HG02938 (cell line): ENCODE measurements around the gene SLC66A3.
"Not testable (repeated sequence)": the region's sequence is repeated elsewhere in the genome, so short reads cannot be mapped to it uniquely, and the experiment has no call there.

Experiments used
- ATAC-seq: cut with Tn5 transposase; IDR thresholded peaks from one replicate; pipeline ENCODE4 v1.9.1; 2021; ENCODE audit warnings: mild to moderate bottlenecking, moderate library complexity; ENCODE audit not compliant: unreplicated experiment

Gene SLC66A3

DNA sequence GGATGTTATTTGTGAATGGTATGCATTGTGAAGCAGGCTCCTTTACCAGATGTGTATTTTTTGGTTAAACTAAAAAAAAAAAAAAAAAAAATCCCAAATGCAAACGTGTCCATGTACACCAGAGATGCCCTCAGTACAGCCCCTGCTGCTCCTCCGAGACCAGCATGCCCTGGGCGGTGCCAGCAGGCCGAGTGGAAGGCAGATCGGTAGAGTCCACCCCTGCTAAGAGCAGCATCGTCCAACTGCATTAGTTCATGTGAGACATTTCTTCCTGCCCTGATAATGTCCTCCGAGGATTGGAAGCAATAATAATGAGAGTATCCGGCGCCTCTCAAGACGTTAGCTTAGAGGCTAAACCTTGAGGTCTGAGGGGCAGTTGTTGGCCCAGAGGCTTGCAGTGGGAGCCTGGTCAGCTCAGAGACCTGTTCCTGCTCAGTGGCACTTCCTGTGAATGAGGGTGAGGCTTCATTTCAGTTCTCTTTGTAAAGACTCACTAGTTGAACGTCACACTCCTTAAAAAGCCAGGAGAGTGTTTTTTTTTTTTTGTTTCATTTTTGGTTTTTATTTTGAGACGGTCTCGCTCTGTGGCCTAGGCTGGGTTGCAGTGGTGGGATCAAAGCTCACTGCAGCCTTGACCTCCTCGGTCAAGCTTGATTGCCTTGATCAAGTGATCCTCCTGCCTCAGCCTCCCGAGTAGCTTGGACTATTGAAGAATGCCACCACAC, 5.6 kb downstream of the SLC66A3 start:
- ATAC-seq: peak; percentile 68

DNA sequence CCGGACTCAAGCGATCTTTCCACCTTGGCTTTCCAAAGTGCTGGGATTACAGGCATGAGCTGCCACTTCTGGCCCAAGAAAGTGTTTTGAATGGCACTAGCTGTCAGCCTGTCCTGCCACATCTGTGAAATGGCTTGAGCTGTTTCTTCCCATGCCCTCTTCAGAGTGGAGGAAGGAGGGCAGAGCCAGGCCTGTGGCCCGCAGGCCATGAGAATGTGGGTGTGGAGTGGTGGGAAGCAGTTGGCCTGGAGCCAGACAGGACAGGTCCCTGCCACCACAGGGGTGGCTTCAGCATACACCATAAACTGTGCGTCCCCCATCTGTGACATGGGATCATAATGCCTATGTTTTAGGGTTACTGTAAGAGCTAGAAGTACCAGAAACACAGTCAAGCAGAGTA, 6.5 kb downstream of the SLC66A3 start:
- no peak for ATAC-seq

DNA sequence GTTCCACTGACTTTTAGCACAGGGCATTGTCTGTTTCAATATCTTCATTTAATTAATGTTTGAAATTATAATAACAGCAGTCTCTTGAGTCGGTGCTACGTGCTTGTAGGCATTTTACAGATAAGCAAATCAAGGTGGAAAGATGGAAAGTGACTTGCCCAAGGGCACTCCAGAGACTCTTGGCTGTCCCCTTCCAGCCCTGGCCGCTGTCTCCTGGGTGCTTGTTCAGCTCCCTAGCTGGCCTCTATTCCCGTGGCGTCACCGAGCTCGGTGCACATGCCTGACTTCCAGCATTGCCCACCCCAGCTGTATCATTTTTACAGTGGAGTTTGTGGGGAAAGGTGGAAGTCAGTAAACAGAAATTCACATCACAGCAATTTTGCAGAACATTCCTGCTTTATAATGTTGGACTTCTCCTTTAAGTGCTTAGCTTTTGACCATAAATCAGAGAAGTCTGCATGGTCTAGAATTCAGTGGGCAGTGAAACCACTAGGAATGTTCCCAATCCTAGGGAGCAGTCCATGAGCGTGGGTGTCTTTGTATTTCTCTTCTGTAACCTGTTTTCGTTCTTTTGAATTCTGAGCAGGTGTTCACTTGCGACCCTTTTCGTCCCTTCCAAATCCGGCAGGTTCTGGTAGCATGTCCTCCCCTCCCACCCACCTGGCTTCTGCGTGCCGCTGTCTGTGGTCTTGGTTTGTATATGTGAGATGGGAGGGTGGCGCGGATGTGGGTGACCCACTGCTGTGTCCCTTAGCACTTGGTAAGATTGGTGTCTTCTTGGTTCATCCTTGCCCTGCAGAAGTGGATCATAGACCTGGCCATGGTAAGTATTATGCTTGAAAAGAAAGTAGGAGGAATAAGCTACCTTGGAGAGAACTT, 8.4 kb downstream of the SLC66A3 start:
- no peak for ATAC-seq

DNA sequence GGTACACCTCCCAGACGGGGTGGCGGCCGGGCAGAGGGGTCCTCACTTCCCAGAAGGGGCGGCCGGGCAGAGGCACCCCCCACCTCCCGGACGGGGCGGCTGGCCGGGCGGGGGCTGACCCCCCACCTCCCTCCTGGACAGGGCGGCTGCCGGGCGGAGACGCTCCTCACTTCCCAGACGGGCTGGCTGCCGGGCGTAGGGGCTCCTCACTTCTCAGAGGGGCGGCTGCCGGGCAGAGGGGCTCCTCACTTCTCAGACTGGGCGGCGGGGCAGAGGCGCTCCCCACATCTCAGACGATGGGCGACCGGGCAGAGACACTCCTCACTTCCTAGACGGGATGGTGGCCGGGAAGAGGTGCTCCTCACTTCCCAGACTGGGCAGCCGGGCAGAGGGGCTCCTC, 9.8 kb downstream of the SLC66A3 start:
- ATAC-seq: not testable (repeated sequence)

DNA sequence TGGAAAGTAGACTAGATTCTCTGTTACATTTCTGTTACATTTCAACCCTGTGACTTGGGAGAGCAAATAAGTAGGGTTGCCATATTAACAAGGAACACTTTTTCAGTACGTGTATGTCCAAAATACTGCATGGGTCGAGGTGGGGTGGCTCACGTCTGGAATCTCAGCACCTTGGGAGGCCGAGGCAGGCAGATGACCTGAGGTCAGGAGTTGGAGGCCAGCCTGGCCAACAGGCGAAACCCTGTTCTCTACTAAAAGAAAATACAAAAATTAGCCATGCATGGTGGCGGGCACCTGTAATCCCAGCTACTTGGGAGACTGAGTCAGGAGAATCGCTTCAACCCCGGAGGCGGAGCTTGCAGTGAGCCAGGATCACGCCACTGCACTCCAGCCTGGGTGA, 11.2 kb downstream of the SLC66A3 start:
- no peak for ATAC-seq

DNA sequence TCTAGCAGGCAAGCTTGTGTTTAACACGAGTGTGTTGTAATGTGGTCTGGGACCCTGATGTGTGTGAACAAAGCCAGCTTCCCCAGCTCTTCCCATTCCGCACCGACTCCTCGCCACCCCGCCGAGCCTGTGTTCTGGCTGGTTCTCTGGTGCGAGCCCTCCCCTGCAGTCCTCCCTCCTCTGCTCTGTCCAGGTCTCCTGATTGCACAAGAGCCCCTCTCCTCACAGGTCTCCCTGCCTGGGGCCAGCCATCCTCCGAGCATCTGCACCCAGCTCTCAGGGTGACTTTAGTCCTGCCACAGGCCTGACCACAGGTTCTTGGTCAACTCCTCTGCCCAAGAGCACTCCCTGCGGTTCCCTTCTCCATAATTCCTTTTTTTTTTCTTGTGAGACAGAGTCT, 13.2 kb downstream of the SLC66A3 start:
- ATAC-seq: no peak

DNA sequence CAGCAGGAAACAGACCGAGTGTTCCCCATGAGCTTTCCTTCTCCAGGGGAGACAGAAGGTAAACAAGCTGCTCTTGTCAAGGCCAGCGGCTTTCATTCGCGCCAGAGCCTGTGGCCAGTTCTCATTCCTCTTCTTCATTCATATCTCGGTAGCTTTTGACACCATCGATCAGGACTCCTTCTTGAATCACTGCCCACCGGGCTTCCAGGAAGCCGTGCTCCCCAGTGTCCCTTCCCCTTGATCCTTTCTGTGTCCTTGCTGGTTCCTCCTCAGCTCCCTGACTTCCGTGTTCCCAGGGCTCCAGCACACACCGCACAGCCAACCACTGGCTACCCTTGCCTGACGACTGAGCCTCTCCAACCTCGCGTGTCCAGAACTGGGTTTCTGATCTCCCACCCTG, 14.1 kb downstream of the SLC66A3 start:
- no peak for ATAC-seq

DNA sequence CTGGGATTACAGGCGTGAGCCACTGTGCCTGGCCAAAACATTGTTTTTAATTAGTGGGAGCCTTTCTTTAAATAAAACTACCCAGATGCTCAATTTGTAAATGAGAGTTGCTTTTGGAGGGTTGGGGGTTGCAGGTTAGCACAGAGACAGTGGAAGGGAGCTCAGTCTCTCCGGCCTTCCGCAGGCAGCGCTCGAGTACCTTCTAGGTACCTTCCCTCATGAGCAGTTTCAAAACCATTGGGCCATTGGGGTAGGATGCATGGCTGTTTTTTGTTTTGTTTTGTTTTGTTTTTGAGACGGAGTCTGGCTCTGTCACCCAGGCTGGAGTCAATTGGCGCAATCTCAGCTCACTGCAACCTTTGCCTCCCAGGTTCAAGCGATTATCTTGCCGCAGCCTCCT, 19.0 kb downstream of the SLC66A3 start:
- ATAC-seq: no peak

DNA sequence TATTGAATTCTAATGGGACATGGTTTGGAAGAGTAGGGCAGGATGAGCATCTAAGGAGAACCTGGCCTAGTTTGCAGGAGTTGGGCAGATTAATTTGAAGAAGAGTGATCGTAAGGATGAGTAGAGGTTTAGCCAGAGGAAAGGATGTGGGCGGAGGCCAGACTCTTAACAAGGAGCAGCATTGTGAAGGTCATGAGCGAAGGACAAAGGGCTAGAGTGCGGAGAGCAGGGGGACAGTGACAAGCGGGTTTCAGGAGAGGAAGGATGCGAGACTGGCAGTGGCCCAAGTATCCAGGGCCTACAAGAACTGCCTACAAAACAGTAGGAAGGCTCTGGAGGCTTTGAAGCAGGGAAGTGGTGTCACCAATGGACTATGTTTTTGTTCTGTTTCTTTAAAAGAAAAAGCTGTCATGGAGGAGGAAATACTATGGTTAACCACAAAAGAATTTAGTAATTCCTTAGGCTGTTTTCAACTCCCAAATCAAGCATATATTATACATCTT, 20.1 kb downstream of the SLC66A3 start:
- ATAC-seq: no peak

DNA sequence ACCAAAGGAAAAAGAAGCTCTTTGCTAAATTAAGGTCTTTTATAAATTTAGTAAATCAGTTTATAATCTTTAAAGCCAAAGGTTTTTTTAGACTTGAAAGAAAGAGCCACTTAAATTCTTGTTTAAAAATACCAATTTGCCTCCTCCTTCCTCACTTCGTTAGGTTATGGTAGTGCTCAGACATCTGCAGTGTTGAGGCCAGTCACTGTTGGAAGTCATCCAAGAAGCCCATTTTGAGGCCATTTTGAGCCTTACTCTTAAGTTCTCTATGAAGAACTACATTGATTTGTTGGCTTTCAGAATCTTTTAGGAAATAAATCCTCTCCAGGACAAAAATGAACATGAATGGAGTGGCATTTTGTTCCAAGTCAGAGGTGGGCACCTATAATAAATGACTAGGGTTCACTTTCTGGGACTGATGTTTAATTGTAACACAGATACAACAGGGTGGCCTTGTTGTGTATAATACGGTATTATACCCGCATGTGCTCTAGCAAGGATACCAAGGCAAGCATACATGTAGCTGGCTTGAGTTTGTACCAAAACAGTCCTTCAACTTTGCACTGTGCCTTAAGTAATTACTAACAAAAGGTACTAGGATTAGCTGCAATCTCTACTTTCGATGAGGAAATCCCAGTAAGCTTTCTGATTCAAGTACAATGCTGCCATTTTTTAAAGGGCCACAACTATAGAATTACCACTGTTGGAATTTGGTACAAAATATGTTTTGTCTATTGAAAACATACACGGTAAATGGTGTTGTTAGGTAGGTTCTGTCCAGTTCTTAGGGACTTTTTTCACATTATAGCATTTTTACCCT, 22.8 kb downstream of the SLC66A3 start:
- no peak for ATAC-seq

DNA sequence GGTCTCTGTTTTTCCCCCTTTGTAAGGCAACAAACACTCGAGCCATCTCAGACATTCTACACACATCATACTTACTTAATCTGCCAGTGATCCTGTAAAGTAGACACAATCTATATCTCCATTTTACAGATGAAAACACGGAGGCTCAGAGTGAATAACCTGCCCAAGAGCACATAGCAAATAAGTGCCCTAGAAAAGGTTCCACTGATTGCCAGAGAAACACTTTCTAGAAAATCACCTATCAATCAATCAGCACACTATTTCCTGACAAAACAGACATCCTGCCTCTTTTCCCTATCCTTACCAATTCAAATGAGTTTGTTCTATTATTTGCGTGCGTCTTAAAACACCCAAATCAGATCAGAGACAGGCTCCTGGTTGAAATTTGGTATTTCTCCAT, 23.9 kb downstream of the SLC66A3 start:
- no peak for ATAC-seq

DNA sequence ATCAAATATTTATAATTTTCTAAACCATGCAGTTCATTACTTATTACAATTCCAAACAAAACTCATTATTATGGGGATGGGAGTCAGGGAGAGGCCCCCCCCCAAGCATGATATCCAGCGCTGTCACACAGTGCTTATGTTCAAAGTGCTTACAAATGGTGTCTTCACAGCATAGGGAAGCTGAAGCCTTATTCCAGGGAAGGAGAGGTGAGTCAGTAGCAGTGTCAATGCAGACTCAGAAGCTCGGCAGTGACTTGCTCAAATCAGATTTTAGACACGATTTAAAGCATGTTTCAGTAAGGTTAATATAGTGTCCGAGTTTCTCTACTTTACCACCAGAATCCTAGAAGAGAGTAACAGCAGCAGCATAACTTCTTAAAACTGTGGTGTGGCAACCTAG, 24.6 kb downstream of the SLC66A3 start:
- ATAC-seq: no peak

DNA sequence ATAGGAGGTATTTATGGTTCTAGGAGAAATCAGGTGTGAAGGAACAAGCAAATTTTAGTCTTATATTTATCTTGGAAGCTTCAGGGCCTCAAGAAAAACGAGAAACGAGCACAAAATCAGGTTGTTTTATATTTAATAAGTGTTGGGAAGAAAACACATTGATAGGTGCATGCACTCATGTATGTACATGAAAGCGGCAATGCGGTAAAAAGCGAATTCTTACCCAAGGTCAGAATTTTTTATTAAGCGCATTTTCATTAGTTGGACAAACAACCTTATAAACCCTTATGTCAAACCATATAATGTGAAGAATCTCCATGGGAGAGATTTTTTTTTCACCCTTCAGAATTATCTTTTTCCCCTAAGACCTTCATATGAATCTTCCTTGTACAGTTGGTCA, 25.4 kb downstream of the SLC66A3 start:
- ATAC-seq: no peak

DNA sequence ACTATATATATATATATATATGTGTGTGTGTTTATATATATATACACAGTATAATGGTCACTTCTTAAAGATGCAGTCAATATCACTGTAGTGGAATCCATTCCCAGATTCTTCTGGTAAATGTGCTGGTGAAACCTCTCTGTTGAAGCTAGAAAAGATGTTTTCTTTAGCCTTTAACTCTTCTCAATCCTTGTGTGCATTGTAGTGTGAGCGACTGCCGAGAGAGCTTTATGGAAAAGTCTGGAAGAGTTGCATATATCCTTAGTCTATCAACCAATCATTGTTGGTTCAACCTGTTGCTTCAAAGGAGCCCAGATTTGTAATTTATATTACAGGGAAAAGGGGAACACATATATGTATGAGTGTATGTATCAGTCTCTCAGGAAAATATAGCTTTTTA, 27.7 kb downstream of the SLC66A3 start:
- no peak for ATAC-seq

DNA sequence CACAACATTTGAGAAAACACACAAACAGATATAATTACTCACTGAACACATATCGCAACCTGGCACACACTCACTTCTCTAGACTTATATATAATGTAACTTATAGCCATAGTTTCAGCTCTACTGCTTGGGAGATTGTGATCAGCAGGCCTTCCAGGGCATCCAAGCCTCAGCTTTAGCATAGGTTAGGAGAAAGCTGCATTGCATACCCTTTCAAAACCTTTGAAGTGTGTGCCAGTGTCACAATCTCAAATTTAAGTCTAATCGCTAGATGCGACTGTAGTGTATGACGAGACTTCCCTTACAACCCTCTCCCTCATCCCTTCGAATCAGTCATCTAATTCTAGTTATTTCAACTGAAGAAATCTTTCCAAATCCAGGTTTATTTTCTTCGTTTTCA, 30.9 kb downstream of the SLC66A3 start:
- no peak for ATAC-seq

DNA sequence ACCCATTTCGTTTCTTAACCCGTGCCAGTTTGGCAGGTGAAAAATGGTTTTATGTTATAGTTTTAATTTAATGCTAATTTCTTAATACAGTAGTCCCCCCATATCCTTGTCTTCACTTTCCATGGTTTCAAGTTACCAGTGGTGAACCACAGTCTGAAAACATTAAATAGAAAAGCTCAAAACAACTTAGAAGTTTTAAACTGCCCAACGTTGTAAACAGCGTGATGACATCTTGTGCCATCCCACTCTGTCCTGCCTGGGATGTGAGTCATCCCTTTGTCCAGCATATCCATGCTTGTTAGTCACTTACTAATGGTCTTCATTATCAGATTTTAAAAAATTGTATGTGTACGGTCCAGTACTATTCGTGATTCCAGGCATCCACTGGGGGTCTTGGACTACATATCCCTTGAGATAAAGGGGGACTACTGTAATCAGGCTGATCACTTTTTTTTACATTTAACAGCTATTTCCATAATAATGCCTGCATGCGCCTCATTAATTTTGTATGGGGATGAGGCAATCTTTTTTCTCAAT, 31.9 kb downstream of the SLC66A3 start:
- no peak for ATAC-seq

DNA sequence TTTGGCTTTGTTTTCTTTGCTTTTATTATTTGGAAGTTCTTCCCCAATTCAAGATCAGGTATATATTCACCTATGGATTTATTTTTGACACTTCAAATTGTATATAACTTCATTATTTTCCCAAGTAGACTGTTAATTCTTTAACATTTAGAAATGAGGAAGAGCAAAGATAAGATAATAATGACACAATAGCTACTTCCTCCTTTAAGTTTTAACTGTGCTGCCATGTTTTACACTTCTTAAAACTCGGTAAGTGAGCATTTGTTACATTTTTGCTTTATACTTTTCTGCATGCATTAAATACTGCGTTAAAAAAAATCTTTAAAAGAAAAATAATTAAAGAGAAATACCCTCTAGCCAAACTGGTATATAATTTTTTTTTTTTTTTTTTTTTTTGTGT, 32.5 kb downstream of the SLC66A3 start:
- ATAC-seq: no peak

DNA sequence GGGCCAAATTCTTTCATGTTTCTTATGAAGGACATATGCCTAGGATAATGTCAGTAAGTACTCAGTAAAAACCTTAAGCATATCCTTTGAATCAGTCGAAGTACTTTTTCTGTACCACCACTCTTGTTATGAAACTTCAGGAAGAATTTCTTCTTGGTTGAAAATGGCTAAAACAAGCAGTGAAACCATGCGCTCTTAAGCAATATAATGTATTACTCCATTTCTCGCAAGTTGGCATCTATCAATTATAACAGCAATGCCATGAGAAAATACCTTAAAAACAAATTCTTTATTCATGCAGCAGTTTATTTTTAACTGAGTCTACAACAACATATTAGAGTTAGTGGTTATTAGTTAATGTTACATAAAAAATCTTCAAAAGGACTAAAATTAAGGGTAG, 41.0 kb downstream of the SLC66A3 start:
- no peak for ATAC-seq

DNA sequence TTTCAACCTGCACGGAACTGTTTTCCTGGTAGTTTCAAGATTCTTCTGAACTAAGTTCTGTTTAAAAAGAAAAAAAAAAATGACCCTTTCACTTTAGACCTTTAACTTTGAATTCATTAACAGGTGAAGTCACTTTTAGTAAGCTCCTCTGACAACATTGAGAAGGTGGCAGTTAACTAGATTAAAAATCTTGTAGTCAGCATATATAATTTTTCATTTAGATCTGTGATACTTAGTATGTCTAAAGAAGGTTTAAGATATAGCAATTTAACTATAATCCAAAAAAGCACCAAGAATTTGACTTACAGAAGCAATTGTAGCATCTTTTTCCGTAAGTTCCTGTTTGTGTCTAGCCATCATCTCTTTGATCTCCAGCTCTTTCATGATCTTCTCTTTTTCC, 45.4 kb downstream of the SLC66A3 start:
- no peak for ATAC-seq

DNA sequence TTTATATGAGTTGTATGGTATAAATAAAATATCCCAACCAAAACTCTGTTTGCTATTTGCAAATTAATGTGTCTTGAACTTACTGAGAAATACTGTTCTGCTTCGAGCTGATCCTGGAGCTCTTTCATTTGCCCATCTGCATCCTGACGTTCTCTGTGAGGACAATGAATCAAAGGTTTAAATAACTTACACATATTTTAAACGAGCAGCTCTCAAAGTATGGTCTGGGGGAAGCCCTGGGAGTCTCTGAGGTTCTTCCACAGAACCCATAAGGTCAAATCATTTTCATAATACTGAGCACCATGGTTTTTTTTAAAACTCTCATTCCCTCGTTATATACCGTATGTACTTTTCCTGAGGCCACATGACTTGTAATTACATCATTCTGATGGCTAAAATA, 46.7 kb downstream of the SLC66A3 start:
- no peak for ATAC-seq

DNA sequence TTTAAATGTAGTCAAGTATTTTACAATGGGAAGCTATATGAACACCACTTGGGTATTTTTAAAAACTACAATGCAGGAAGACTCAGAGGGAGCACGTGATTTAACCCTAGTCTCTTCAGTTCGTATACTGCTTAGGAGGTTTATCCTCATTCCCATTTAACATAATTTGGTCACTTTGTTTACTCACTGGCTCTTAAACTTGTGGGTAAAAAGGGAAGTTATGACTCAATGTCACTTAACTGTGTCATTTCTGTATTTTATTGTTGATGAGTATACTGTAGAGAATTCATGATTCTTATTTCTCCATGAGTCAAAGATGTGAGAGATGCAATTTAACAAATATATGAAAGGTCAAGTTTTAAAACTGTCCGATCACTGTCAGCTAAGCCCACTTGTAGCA, 48.2 kb downstream of the SLC66A3 start:
- no peak for ATAC-seq
